ENCODE measurements around the gene CDH13. TPM values are rescaled to one million over a fixed set of nuclear protein-coding genes. Genes with fewer than 3 reads are reported as not detected.

CDH13 gene
- polyA plus RNA-seq, 2 of the 4 experiments (the other 2 are of a cell fraction), result not detected

- no peak overlapping the region for H3K4me3 ChIP-seq
- TF ChIP-seq NPAS2 (CRISPR knock-in tag; IDR thresholded peaks at IDR 0.05; ENCODE audit: borderline replicate concordance) (no peak), RAD21 (conservative IDR thresholded peaks at IDR 0.05 in 1 of 2, IDR thresholded peaks at IDR 0.05 in 1 of 2) (peak; percentile 37 to 49; a peak in 3 of 5 replicates), HES2 (IDR thresholded peaks at IDR 0.05) (no peak), CTCF (IDR thresholded peaks at IDR 0.05) (peak; percentile 61), SMC3 (IDR thresholded peaks at IDR 0.05) (peak; percentile 49; the same call in 2 of the 3 replicates)
- H3K4me2 ChIP-seq, result no peak overlapping the region
- POLR2A ChIA-PET, result no interaction called here
- ATAC-seq, result peak; percentile 71 to 93; a peak in 5 of 6 replicates
- CTCF ChIA-PET, result interaction anchor here (0.6 to 3.3 kb wide), 11 partner anchors 9 to 376 kb away, joined by 3 to 21 read pairs (median 5); no protein-coding TSS in a partner anchor
- no peaks in the 10 kb centered on the region for H3K4me1 ChIP-seq
- 15% methylated on average over 9 of the region's 9 CpGs for WGBS (ENCODE audit: missing lambda C conversion rate)
- FAIRE-seq, result no peak
- peak; percentile 22 to 55 for DNase-seq (ENCODE audit: low read depth in 1 of 2, low spot score in 1 of 2)
- H3K27ac ChIP-seq, result no peak overlapping the region
- H3K9me3 ChIP-seq, result no peaks in the 10 kb centered on the region
These were observed 13.0 kb downstream of the CDH13 start for GRCh38 chr16:82639666-82640336.

- FAIRE-seq (no peak), DNase-seq (ENCODE audit: low read depth in 1 of 2, low spot score in 1 of 2) (no peak), ATAC-seq (no peak)
- ChIA-PET CTCF (interaction anchor here (0.6 to 3.3 kb wide), 8 partner anchors 9 to 37 kb away, joined by 3 to 21 read pairs (median 5); no protein-coding TSS in a partner anchor), POLR2A (no interaction called here)
- 47% methylated on average over 6 of the region's 6 CpGs for WGBS (ENCODE audit: missing lambda C conversion rate)
- no peak for TF ChIP-seq EHF (CRISPR knock-in tag; IDR thresholded peaks at IDR 0.05)
- no peak for TF ChIP-seq RARB (CRISPR knock-in tag; IDR thresholded peaks at IDR 0.05)
- peak; percentile 14 to 32; a peak in 1 of 5 replicates for TF ChIP-seq RAD21 (conservative IDR thresholded peaks at IDR 0.05 in 1 of 2, IDR thresholded peaks at IDR 0.05 in 1 of 2)
- no peak for TF ChIP-seq GATA3 (IDR thresholded peaks at IDR 0.05; ENCODE audit: borderline replicate concordance)
- no peak for TF ChIP-seq NR3C1 (IDR thresholded peaks at IDR 0.05)
- no peaks in the 10 kb centered on the region for H3K4me1 ChIP-seq
- H3K4me3 ChIP-seq, result no peak overlapping the region
- H3K27ac ChIP-seq, result no peak overlapping the region
- no peak overlapping the region for H3K4me2 ChIP-seq
- no peaks in the 10 kb centered on the region for H3K9me3 ChIP-seq
These were observed 14.7 kb downstream of the CDH13 start for GRCh38 chr16:82641336-82641984.

GRCh38 chr16:82643136-82643535 lies 16.4 kb downstream of the CDH13 start:
- TF ChIP-seq KDM5A (IDR thresholded peaks at IDR 0.05) (no peak), TP53 (CRISPR knock-in tag; IDR thresholded peaks at IDR 0.05) (no peak), ZSCAN20 (CRISPR knock-in tag; IDR thresholded peaks at IDR 0.05) (no peak), GATA3 (IDR thresholded peaks at IDR 0.05; ENCODE audit: borderline replicate concordance) (no peak), NPAS2 (CRISPR knock-in tag; IDR thresholded peaks at IDR 0.05; ENCODE audit: borderline replicate concordance) (no peak), CTCF (IDR thresholded peaks at IDR 0.05) (no peak), MAX (IDR thresholded peaks at IDR 0.05) (no peak), NR3C1 (IDR thresholded peaks at IDR 0.05) (no peak), USF2 (IDR thresholded peaks at IDR 0.05) (no peak), EHF (CRISPR knock-in tag; IDR thresholded peaks at IDR 0.05) (no peak), EHMT2 (IDR thresholded peaks at IDR 0.05; ENCODE audit: low read depth) (no peak), HOXA7 (CRISPR knock-in tag; IDR thresholded peaks at IDR 0.05) (no peak), SMC3 (IDR thresholded peaks at IDR 0.05) (no peak), ATOH8 (CRISPR knock-in tag; IDR thresholded peaks at IDR 0.05; ENCODE audit: low read depth) (no peak), ZNF302 (CRISPR knock-in tag; IDR thresholded peaks at IDR 0.05) (no peak), RARB (CRISPR knock-in tag; IDR thresholded peaks at IDR 0.05) (no peak), SREBF2 (IDR thresholded peaks at IDR 0.05) (no peak)
- TF ChIP-seq, protein P1, sequence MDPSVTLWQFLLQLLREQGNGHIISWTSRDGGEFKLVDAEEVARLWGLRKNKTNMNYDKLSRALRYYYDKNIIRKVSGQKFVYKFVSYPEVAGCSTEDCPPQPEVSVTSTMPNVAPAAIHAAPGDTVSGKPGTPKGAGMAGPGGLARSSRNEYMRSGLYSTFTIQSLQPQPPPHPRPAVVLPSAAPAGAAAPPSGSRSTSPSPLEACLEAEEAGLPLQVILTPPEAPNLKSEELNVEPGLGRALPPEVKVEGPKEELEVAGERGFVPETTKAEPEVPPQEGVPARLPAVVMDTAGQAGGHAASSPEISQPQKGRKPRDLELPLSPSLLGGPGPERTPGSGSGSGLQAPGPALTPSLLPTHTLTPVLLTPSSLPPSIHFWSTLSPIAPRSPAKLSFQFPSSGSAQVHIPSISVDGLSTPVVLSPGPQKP (IDR thresholded peaks at IDR 0.05; ENCODE audit: low read depth, low read length), result no peak
- TF ChIP-seq, protein P2, sequence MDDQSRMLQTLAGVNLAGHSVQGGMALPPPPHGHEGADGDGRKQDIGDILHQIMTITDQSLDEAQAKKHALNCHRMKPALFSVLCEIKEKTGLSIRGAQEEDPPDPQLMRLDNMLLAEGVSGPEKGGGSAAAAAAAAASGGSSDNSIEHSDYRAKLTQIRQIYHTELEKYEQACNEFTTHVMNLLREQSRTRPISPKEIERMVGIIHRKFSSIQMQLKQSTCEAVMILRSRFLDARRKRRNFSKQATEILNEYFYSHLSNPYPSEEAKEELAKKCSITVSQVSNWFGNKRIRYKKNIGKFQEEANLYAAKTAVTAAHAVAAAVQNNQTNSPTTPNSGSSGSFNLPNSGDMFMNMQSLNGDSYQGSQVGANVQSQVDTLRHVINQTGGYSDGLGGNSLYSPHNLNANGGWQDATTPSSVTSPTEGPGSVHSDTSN (IDR thresholded peaks at IDR 0.05), result no peak
- no peak for DNase-seq (ENCODE audit: low read depth in 1 of 2, low spot score in 1 of 2)
- Histone ChIP-seq H3K4me3 (no peak overlapping the region), H3K4me2 (no peak overlapping the region), H3K4me1 (no peaks in the 10 kb centered on the region), H3K9me3 (no peaks in the 10 kb centered on the region), H3K27ac (no peak overlapping the region)
- 54% methylated on average over 4 of the region's 4 CpGs for WGBS (ENCODE audit: missing lambda C conversion rate)
- no peak for ATAC-seq
- FAIRE-seq, result no peak
- CTCF ChIA-PET, result interaction anchor here (0.7 to 1.0 kb wide), 2 partner anchors 73 to 379 kb away, joined by 3 read pairs; no protein-coding TSS in a partner anchor
- POLR2A ChIA-PET, result no interaction called here
